ENCODE results near the gene TYROBP.

DNA sequence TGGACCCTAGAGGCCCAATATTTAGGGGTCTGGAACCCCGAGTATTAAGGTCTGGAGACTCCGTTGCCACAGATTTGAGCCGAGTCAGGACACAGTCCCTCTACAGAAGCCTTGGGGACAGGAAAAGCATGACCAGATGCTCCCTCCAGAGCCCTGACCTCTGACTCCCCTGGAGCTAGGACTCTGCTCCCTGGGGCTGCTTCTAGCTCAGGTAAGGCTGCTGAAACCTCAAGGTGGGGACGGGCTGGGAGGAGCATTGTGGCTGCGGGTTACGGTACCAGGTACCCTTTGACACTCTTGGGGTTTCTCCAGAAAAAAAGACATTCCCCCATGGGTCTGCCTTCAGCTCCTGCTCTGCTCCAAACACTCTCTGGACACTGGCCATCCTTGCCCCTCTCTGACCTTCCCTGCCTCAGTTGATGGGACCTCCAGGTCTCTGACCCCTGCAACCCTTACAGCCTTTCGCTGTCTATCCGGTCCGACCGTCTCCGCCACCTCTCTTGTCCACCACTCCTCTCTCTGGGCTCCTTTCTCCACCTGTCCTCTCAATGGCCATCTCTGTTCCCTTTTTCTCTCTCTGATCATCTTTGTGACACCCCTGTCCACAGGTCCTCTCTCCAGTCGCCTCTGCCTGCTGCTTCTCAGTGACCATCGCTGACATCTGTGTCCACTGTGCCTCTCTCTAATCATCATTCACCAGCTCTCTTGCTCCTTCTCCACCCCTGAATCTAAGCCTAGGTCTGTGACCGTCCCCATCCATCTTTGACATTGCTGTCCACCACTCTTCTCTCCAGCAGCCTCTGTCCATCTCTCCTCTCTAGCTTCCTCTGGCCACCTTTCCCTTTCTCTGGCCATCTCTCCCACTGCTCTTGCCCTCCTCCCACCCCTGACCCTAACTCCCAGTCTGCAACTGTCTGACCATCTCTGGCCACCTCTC is 29.5 kb upstream of the TYROBP start:
- TF ChIP-seq, protein P1, sequence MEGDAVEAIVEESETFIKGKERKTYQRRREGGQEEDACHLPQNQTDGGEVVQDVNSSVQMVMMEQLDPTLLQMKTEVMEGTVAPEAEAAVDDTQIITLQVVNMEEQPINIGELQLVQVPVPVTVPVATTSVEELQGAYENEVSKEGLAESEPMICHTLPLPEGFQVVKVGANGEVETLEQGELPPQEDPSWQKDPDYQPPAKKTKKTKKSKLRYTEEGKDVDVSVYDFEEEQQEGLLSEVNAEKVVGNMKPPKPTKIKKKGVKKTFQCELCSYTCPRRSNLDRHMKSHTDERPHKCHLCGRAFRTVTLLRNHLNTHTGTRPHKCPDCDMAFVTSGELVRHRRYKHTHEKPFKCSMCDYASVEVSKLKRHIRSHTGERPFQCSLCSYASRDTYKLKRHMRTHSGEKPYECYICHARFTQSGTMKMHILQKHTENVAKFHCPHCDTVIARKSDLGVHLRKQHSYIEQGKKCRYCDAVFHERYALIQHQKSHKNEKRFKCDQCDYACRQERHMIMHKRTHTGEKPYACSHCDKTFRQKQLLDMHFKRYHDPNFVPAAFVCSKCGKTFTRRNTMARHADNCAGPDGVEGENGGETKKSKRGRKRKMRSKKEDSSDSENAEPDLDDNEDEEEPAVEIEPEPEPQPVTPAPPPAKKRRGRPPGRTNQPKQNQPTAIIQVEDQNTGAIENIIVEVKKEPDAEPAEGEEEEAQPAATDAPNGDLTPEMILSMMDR (conservative IDR thresholded peaks at IDR 0.05 in 1 of 2, IDR thresholded peaks at IDR 0.05 in 1 of 2; ENCODE audit: extremely low read depth in 1 of 2, insufficient read depth in 1 of 2, low read depth in 1 of 2, low read length in 2 of 2) = no peak
- TF ChIP-seq EZH2 (IDR thresholded peaks at IDR 0.05; ENCODE audit: borderline replicate concordance, low read length) = no peak
